ENCODE results near the gene BDKRB2. TPM values are rescaled to one million over a fixed set of nuclear protein-coding genes. Genes with fewer than 3 reads are reported as not detected.

The BDKRB2 gene
- total RNA-seq = not detected in 2 replicates

DNA sequence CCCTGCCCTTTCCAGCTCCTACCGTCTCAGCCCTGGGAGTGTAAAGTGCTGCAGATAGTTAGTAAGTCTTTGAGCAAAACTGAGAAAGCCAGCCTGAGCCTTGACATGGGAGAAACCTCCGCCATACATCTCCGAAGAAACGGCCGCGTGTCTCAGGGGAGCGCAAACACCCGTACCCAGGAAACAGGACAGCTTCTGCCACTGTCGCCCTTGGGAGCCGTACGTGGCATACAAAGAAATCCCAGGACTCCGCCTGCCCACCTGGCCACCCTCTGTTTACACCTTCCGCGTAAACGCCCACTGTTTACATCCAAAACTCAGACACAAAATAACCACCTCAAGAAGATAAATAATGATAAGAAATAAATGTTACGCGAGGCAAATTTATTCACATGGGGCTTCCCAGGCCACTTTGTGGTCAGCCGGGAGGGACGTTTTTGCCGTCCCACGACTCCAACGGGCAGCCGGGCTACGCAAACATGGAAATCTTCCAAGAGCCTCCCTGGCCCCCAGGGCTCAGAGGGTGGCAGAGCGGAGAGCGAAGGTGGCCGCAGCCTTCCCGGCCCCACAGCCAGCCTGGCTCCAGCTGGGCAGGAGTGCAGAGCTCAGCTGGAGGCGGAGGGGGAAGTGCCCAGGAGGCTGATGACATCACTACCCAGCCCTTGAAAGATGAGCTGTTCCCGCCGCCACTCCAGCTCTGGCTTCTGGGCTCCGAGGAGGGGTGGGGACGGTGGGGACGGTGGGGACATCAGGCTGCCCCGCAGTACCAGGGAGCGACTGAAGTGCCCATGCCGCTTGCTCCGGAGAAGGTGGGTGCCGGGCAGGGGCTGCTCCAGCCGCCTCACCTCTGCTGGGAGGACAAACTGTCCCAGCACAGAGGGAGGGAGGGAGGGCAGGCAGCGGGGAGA is at the start of gene BDKRB2:
Gene BDKRB2, plus strand, starts transcription at position 689 of the 908 bp plus-strand sequence. CDS start 32,269 bp downstream, outside the sequence.
- TF ChIP-seq CTCF (IDR thresholded peaks at IDR 0.05) = no peak
- Mint-ChIP-seq H3K9me3 (no peaks in the 10 kb centered on the region), H3K27me3 (peaks cover 40% of the 10 kb centered on the region), H3K36me3 (ENCODE audit: low read depth) (no peaks in the 10 kb centered on the region), H3K27ac (no peak within 1 kb of the TSS), H3K4me1 (peaks cover 6% of the 10 kb centered on the region), H3K4me3 (no peak within 1 kb of the TSS)
- ATAC-seq (ENCODE audit: low read depth) (no peak), DNase-seq (no peak)
- ChIA-PET POLR2A (no interaction called here), CTCF (no interaction called here)
- intact Hi-C loops (cut with micrococcal nuclease) = no loop called here

DNA sequence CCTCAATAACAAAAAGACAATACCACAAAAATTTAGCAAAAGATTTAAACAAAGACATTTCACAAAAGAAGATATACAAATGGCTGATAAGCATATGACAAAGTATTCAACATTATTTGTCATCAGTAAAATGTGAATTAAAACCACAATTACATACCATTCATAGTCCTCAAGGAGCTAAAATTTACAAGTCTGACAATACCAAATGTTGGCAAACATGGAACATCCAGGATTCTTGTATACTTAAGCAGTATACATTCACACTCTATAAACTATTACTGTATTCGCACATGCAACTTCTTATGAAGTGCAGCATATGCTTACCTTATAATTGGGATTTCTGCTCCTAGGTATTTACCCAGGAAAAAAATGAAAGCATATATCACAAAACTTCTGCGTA is 49.7 kb upstream of the BDKRB2 start:
- ChIA-PET POLR2A (no interaction called here), CTCF (no interaction called here)
- H3K27ac Mint-ChIP-seq = no peak overlapping the region
- DNase-seq (no peak), ATAC-seq (ENCODE audit: low read depth) (no peak)
- no peaks in the 10 kb centered on the region for H3K9me3 Mint-ChIP-seq
- intact Hi-C loops (cut with micrococcal nuclease) = no loop called here
- no peak overlapping the region for H3K4me3 Mint-ChIP-seq
- TF ChIP-seq CTCF (IDR thresholded peaks at IDR 0.05) = no peak
- no peaks in the 10 kb centered on the region for H3K36me3 Mint-ChIP-seq (ENCODE audit: low read depth)
- H3K4me1 Mint-ChIP-seq = no peaks in the 10 kb centered on the region
- no peaks in the 10 kb centered on the region for H3K27me3 Mint-ChIP-seq

- ChIA-PET POLR2A (no interaction called here), CTCF (no interaction called here)
- H3K27ac Mint-ChIP-seq = no peak overlapping the region
- DNase-seq = no peak
- no peaks in the 10 kb centered on the region for H3K36me3 Mint-ChIP-seq (ENCODE audit: low read depth)
- ATAC-seq (ENCODE audit: low read depth) = no peak
- no peaks in the 10 kb centered on the region for H3K4me1 Mint-ChIP-seq
- H3K9me3 Mint-ChIP-seq = no peaks in the 10 kb centered on the region
- H3K27me3 Mint-ChIP-seq = no peaks in the 10 kb centered on the region
- H3K4me3 Mint-ChIP-seq = no peak overlapping the region
- TF ChIP-seq CTCF (IDR thresholded peaks at IDR 0.05) = no peak
- intact Hi-C loops (cut with micrococcal nuclease) = no loop called here
Observed at GRCh38 chr14:96156804-96157760, 47.6 kb upstream of the BDKRB2 start.

GRCh38 chr14:96158735-96159134 is 45.9 kb upstream of the BDKRB2 start:
- DNase-seq (no peak), ATAC-seq (ENCODE audit: low read depth) (no peak)
- no peaks in the 10 kb centered on the region for H3K27me3 Mint-ChIP-seq
- TF ChIP-seq CTCF (IDR thresholded peaks at IDR 0.05) = no peak
- H3K4me3 Mint-ChIP-seq = no peak overlapping the region
- H3K9me3 Mint-ChIP-seq = no peaks in the 10 kb centered on the region
- ChIA-PET POLR2A (no interaction called here), CTCF (no interaction called here)
- intact Hi-C loops (cut with micrococcal nuclease) = no loop called here
- H3K4me1 Mint-ChIP-seq = no peaks in the 10 kb centered on the region
- H3K36me3 Mint-ChIP-seq (ENCODE audit: low read depth) = no peaks in the 10 kb centered on the region
- H3K27ac Mint-ChIP-seq = no peak overlapping the region

Measured in activated B cell treated with CpG ODN at 0.5 μM for 24 hours (primary cell).